Measurements from ENCODE around the gene C11orf91. TPM values are rescaled to one million over a fixed set of nuclear protein-coding genes. Genes with fewer than 3 reads are reported as not detected.

C11orf91 gene
- total and polyA plus RNA-seq, 8 donors, result 2.2 TPM; not detected in 7

DNA sequence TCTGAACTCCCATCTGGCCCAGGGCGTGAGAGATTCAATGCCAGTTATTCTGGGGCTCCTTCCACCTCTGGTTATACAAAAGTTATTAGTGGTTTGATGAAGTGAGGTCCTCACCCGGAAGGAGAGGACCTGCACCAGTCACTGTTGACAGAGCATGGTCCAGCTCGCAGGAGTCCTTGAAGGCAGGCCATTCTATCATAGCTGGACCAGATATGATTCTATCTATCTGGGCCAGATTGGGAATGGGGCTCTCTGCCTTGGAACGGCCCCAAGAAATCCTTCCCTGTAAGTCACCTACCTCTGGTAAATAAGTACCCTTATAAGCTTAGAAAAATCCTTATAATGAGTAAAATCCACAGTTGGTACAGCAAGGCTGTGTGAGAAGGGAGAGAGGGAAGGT, 50.7 kb downstream of the C11orf91 start:
- TF ChIP-seq, protein P1, sequence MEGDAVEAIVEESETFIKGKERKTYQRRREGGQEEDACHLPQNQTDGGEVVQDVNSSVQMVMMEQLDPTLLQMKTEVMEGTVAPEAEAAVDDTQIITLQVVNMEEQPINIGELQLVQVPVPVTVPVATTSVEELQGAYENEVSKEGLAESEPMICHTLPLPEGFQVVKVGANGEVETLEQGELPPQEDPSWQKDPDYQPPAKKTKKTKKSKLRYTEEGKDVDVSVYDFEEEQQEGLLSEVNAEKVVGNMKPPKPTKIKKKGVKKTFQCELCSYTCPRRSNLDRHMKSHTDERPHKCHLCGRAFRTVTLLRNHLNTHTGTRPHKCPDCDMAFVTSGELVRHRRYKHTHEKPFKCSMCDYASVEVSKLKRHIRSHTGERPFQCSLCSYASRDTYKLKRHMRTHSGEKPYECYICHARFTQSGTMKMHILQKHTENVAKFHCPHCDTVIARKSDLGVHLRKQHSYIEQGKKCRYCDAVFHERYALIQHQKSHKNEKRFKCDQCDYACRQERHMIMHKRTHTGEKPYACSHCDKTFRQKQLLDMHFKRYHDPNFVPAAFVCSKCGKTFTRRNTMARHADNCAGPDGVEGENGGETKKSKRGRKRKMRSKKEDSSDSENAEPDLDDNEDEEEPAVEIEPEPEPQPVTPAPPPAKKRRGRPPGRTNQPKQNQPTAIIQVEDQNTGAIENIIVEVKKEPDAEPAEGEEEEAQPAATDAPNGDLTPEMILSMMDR (IDR thresholded peaks at IDR 0.05), result no peak
- H3K4me1 ChIP-seq, result no peaks in the 10 kb centered on the region
- H3K27me3 ChIP-seq, result no peaks in the 10 kb centered on the region
- no peaks in the 10 kb centered on the region for H3K9me3 ChIP-seq
- DNase-seq (no peak), ATAC-seq (no peak)
- no peaks in the 10 kb centered on the region for H3K36me3 ChIP-seq
- H3K27ac ChIP-seq, result no peak overlapping the region
- intact Hi-C loops (cut with DNase I), result no loop called here
- H3K4me3 ChIP-seq, result no peak overlapping the region

Other genes starting within 250 kb of the C11orf91 start
- gene CD59, start 35.6 kb upstream of the C11orf91 start, total RNA-seq, result 1,000 to 10,000 TPM in 1 of 2 donors, 100 to 1,000 TPM in 1; 928 to 1,244 TPM
- 100 to 1,000 TPM; 190 to 236 (median 217) TPM for gene CD59, start 35.6 kb upstream of the C11orf91 start, polyA plus RNA-seq (ENCODE audit: insufficient read length in 6 of 6)
- gene FBXO3, start 73.7 kb upstream of the C11orf91 start, total RNA-seq, result 10 to 100 TPM; 25.9 to 30.5 TPM
- 10 to 100 TPM; 42.5 to 54.8 (median 47.6) TPM for gene FBXO3, start 73.7 kb upstream of the C11orf91 start, polyA plus RNA-seq (ENCODE audit: insufficient read length in 6 of 6)
- 10 to 100 TPM; 27.8 to 42.0 TPM for gene LMO2, start 191.2 kb upstream of the C11orf91 start, total RNA-seq
- gene LMO2, start 191.2 kb upstream of the C11orf91 start, polyA plus RNA-seq (ENCODE audit: insufficient read length in 6 of 6), result 10 to 100 TPM; 35.9 to 48.3 (median 43.8) TPM